Left lobe of liver (tissue), 2 donors: ENCODE data around the gene NPDC1. TPM values are rescaled to one million over a fixed set of nuclear protein-coding genes. Genes with fewer than 3 reads are reported as not detected.
A peak's percentile ranks its signal among the peaks of the same experiment; 100 is the strongest.

Source experiments
- ATAC-seq: fragments of 200-7000 bp; cut with Tn5 transposase; one replicate; pipeline ENCODE4 v1.9.1; 2020; ENCODE audit warnings: mild to moderate bottlenecking, moderate library complexity
- DNase-seq: peaks from one replicate; pipeline ENCODE4 v3.0.0-alpha.2; 2020; ENCODE audit warnings: low spot score
- total RNA-seq: library from RNA; stranded (reverse); gene quantifications from one replicate; pipeline ENCODE4 v1.2.1, GENCODE V29; 2021
- donor health status: DM: no; HTN: no; CAD: no; lungs with moderate emphysema.
- donor health status: DM: no; HTN: yes; CAD: no.

Gene NPDC1
- total RNA-seq, 1 donor from 2014 or later, result 16.6 TPM

DNA sequence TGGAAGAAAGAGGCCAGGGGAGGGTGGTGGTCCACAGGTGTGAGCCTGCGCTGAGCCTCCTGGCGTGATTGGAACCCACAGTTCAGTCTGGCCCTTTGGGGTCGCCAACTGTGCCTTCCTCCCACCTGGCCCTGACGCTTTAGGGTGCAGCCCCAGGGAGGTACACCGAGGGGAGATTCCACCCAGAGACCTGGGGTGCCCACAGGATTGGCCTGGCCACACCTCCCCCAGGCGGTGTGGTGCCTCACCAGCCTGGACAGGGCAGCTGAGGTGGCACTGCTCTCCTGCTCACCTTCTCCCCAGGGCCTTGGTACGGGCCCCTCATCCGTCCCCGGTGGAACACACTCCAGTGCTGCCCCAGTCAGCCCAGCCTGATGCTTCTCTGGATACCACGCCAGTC lies 48.6 kb downstream of the NPDC1 start:
- no peak for DNase-seq
- no peak for ATAC-seq

DNA sequence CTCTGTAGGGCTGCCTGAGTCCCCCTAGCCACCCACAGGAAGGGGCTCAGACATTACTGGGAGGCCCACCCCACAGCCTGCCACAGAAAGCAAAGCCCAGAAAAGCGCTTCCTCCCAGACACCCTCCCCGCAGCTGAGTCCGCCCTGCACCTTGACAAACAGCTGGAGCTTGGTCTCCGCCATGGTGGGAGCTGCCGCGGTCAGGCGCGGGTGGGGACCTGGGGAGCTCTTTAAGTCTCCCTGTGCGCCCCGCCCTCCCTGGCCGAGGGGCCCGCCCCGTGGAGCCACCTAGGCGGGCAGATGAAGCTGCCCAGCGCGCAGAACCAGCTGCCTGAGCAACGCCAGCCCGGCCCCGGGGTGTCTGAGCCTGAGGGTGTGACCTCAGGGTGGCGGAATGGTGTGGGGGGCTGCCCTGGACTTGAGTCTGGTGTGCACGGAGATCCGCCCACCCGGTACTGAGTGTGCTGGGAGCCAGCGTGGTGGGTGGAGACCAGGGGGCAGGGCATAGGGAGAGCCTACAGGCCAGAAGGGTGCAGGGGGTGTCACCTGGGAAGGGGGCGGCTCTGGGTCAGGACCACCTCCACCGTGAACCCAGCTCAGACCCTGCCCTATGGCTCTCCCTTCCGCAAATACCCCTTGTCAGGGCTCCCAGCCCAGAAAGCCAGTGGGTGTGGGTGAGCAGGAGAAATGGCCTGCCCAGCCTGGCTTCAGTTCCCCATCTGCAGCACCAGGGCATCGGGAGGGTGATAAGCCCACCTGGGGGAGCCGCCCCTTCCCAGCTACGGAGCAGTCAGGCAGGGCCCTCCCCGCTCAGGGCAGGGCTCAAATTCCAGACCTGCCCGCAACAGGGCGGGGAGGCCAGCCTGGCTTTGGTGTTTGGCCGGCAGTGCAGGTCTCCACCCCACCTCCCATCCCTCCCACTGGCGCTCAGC lies 49.4 kb downstream of the NPDC1 start, which contains the start of gene CLIC3:
TSS of gene CLIC3 (minus strand) at position 208 of the 932 bp plus-strand sequence. CDS start at position 183, 25 bp downstream.
- ATAC-seq (peak; percentile 31), DNase-seq (no peak)

DNA sequence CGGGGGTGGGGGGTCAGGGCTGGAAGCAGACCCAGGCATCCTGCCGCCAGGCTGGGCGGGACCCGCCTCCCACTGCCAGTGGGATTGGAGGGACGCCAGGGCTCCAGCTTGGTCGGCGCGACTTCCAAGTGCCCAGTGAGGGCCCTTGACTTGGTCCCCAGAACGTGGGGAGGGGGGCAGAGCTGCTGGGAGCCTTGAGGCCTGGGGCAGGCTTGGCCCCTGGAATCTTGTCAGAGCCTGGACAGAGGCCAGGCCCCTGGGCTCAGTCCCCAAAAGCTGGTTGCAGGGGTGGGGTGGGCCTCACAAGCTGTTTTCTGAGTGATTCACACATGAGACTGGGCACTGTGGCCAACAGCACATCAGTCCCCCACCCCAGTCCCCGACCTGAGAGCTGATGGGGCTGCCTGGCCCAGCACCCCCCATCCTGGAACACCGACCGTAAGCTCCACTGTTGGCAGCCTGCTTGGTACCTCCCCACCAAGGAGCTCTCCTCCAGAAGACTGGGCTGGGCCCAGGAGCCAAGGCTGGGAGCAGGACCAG lies 50.1 kb downstream of the NPDC1 start:
- ATAC-seq (no peak), DNase-seq (no peak)

DNA sequence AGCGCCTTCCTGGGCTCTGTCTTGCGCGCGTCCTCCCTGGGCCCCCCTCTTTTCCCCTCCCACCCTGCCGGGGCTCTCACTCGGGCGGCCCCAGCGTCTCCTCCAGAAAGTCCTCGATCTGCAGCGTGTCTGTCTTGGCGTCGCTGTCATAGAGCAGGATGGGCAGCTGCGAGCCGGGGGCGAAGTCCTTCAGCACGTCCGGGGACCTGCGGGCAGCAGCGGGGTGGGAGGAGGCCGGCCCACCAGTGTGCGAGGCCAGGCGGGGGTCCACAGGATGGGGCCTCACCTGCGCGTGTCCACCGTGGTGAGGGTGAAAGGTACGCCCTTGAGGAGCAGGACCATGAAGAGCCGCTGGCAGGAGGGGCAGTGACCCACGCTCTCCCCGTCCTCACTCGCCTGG lies 50.6 kb downstream of the NPDC1 start:
- ATAC-seq (no peak), DNase-seq (no peak)

DNA sequence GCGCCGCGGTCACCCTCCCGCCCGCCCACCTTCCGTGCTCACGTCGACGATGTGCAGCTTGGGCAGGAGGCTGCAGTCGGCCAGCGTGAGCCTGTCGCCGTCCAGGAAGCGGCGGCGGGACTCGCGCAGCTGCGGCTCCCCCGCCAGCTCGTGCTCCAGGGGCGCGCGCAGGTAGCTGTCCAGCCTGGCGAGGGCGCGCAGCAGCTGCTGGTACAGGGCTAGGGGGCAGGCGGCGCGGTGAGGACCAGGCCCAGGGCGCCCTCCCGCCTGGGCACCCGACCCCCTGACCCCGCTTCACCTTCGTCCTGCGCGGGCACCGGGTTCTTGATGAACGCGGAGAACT lies 51.1 kb downstream of the NPDC1 start:
- DNase-seq (no peak), ATAC-seq (no peak)

DNA sequence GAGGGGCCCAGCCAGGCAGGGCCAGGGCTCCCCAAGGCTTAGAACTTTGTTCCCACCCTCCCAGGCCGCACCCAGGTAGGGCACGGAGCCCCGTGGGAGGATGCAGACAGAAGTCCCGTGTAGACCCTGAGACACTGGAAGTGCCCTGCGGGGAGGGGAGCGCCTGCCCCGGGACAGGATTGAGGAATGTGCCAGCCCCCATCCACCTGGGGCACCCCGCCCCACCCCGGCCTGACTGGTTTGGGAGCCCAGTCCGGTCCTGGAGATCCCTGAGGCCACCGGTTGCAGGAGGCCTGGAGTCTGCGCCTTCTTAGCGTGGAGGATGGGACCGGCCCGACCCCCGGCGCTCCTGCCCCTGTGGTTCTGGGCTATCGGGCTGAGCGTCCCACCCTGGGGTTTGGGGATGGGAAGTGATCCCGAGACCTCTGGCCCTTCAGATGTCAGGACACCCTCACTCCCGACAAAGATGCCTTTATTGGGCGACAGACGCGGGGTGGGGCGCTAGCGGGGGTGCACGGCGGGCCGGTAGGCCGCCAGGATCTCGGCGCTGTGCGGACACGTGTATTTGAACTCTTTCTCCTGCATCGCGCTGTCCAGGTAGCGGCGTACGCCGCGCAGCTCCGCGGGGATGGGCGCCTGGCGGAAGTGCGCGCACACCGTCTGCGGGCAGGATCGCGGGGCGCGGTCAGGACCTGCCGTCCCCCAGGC lies 51.6 kb downstream of the NPDC1 start:
- no peak for DNase-seq
- no peak for ATAC-seq

DNA sequence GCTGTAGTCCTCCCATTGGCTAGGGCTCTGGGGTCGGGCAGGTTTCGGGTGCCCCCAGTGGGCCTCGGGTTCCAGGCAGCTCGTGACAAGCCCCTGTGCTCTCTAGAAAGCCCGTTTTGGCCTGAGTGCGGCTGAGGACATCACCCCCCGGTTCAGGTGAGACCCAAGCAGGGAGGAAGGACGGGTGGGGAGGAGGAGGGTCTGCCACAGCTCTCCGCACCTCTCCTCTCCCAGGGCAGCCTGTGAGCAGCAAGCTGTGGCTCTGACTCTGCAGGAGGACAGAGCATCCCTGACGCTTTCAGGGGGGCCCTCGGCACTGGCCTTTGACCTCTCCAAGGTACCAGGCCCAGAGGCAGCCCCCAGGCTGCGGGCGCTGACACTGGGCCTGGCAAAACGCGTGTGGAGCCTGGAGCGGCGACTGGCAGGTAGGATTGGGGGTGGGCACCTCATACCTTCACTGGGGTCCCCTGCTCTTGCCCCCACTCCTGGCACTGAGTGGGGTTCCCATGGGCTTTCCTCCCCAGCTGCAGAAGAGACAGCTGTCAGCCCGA lies 53.1 kb downstream of the NPDC1 start:
- no peak for DNase-seq

DNA sequence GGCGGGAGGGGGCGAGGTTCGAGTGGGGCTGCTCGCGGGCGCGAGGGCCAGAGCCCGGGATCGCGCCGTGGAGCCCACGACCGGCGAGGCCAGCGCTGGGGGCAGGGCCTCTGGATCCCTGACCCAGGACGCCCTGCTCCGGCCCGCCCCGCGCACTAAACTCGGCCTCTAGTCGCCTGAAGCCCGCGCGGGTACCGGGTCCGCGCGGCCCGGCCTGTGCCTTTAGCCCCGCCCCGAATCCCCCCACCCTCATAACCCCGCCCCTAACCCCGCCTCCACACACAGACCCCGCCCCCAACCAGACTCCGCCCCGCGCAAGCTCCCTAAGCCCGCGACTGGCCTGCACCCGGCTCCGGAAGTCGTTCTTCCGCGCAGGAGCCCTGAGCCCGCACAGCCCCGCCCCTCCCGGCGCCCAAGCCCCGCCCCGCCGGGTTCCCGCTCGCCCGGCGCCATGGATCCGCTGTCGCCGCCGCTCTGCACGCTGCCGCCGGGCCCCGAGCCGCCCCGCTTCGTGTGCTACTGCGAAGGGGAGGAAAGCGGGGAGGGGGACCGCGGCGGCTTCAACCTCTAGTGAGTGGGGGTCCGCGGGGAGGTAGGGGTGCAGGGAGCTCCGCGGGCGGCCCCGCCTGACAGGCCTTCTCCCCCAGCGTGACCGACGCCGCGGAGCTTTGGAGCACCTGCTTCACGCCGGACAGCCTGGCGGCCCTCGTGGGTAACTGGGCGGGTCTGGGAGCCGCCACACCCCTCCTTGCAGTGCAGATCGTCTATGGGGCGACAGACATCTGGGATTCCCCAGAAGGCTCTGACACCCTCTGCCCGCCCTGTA lies 53.8 kb downstream of the NPDC1 start, which contains the start of gene PAXX:
TSS of gene PAXX (plus strand) at position 430 of the 826 bp plus-strand sequence. CDS start at position 452, 22 bp downstream.
- peak; percentile 93 for DNase-seq

More for the DNA sequence above, 53.1 kb downstream of the NPDC1 start:
- no peak for ATAC-seq

DNA sequence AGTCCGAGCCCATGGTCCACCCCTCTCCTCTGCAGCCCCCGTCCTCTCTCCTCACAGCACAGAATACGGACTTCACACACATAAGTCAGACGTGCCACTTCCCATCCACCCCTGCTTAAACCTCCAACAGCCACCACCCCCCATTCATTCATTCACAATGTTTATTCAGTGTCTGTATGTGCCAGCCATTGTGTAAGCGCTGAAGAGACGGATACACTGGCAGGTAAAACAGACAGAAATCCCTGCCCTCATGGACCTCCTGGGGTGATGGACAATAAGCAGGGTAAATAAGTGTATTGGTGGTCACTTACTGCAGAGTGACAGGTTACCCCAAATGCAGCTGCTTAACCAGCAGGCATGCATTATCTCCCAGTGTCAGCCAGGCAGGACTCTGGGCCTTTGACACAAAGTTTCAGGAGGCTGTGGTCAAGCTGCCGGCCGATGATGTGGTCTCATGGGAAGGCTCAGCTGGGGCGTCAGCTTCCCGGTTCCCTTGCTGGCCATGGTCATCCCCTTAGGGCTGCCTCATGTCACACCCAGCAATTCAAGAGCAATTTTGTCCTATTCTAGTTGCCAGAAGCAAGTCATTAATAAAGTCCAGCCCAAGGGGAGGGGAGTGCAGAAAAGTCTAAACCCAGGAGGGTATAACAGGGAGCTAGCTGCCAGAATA lies 55.6 kb downstream of the NPDC1 start:
- ATAC-seq (no peak), DNase-seq (no peak)

More for the DNA sequence above, 53.8 kb downstream of the NPDC1 start, which contains the start of gene PAXX:
- peak; percentile 93 for ATAC-seq

Other genes starting within 250 kb of the NPDC1 start
- gene CCDC183, start 249.8 kb downstream of the NPDC1 start, total RNA-seq, result 0.75 TPM
- 18.4 TPM for gene RABL6, start 238.2 kb downstream of the NPDC1 start, total RNA-seq
- 4.1 TPM for gene AJM1, start 203.7 kb downstream of the NPDC1 start, total RNA-seq
- gene PHPT1, start 196.8 kb downstream of the NPDC1 start, total RNA-seq, result 58.2 TPM
- 28.6 TPM for gene MAMDC4, start 193.8 kb downstream of the NPDC1 start, total RNA-seq
- gene EDF1, start 179.9 kb downstream of the NPDC1 start, total RNA-seq, result 232 TPM
- gene TRAF2, start 159.7 kb downstream of the NPDC1 start, total RNA-seq, result 7.4 TPM
- gene FBXW5, start 101.4 kb downstream of the NPDC1 start, total RNA-seq, result 112 TPM
- gene C8G, start 100.9 kb downstream of the NPDC1 start, total RNA-seq, result 411 TPM
- gene LCN12, start 93.9 kb downstream of the NPDC1 start, total RNA-seq, result 30.3 TPM
- gene PTGDS, start 68.7 kb downstream of the NPDC1 start, total RNA-seq, result 5.2 TPM
- gene LCNL1, start 63.2 kb downstream of the NPDC1 start, total RNA-seq, result not detected
- gene PAXX, start 53.8 kb downstream of the NPDC1 start, total RNA-seq, result 27.3 TPM
- not detected for gene CLIC3, start 49.6 kb downstream of the NPDC1 start, total RNA-seq
- 61.2 TPM for gene ABCA2, start 17.9 kb downstream of the NPDC1 start, total RNA-seq
- 0.08 TPM for gene FUT7, start 14.1 kb downstream of the NPDC1 start, total RNA-seq
- gene ENTPD2, start 7.9 kb upstream of the NPDC1 start, total RNA-seq, result 1.7 TPM
- gene SAPCD2, start 24.4 kb upstream of the NPDC1 start, total RNA-seq, result 0.15 TPM
- 1.8 TPM for gene UAP1L1, start 31.3 kb upstream of the NPDC1 start, total RNA-seq
- gene MAN1B1, start 40.8 kb upstream of the NPDC1 start, total RNA-seq, result 27.4 TPM
- 87.0 TPM for gene DPP7, start 68.6 kb upstream of the NPDC1 start, total RNA-seq
- gene GRIN1, start 93.0 kb upstream of the NPDC1 start, total RNA-seq, result not detected
- not detected for gene LRRC26, start 123.9 kb upstream of the NPDC1 start, total RNA-seq
- gene TMEM210, start 125.9 kb upstream of the NPDC1 start, total RNA-seq, result not detected
- gene ANAPC2, start 142.4 kb upstream of the NPDC1 start, total RNA-seq, result 35.5 TPM
- gene SSNA1, start 142.5 kb upstream of the NPDC1 start, total RNA-seq, result 29.4 TPM
- gene TPRN, start 154.6 kb upstream of the NPDC1 start, total RNA-seq, result 13.7 TPM
- gene TMEM203, start 159.5 kb upstream of the NPDC1 start, total RNA-seq, result 24.5 TPM
- 10.1 TPM for gene NDOR1, start 159.5 kb upstream of the NPDC1 start, total RNA-seq
- 7.3 TPM for gene RNF208, start 176.1 kb upstream of the NPDC1 start, total RNA-seq
- 0.81 TPM for gene CYSRT1, start 179.0 kb upstream of the NPDC1 start, total RNA-seq
- not detected for gene RNF224, start 181.3 kb upstream of the NPDC1 start, total RNA-seq
- gene SLC34A3, start 184.7 kb upstream of the NPDC1 start, total RNA-seq, result not detected
- 123 TPM for gene TUBB4B, start 195.1 kb upstream of the NPDC1 start, total RNA-seq
- not detected for gene STPG3, start 205.1 kb upstream of the NPDC1 start, total RNA-seq
- 22.2 TPM for gene NELFB, start 209.2 kb upstream of the NPDC1 start, total RNA-seq
- 3.6 TPM for gene TOR4A, start 231.5 kb upstream of the NPDC1 start, total RNA-seq